ENCODE measurements around the gene PTPRM. TPM values are rescaled to one million over a fixed set of nuclear protein-coding genes. Genes with fewer than 3 reads are reported as not detected.

Gene PTPRM
- total and polyA plus RNA-seq, 2 of the 8 experiments (the other 6 are each of a cell fraction or from before 2014, with no cell fraction given) = 4.1 to 7.0 TPM

- CTCF ChIA-PET (ENCODE audit: partially characterized antibody) = interaction anchor here (1.2 kb wide), 1 partner anchor 9 kb away, joined by 3 read pairs; no protein-coding TSS in a partner anchor
Observed at GRCh38 chr18:7892556-7892955, 325.4 kb downstream of the PTPRM start.

More at GRCh38 chr18:7892556-7892955, 325.4 kb downstream of the PTPRM start:
- Histone ChIP-seq H3K27me3 (replicated peaks in 1 of 4; ENCODE audit: control insufficient read depth in 3 of 4, extremely low read depth in 1 of 4, insufficient read depth in 3 of 4, low read length in 3 of 4) (no peaks in the 10 kb centered on the region), H2BK15ac (ENCODE audit: low read length) (no peak overlapping the region), H2BK120ac (replicated peaks; ENCODE audit: low read depth, low read length) (no peak overlapping the region), H3K4ac (replicated peaks; ENCODE audit: insufficient read length, low read depth, low read length) (no peak overlapping the region), H4K91ac (replicated peaks; ENCODE audit: insufficient read length, low read length) (no peak overlapping the region), H3K18ac (ENCODE audit: extremely low read depth, low read length) (no peak overlapping the region), H2AFZ (ENCODE audit: low read length) (no peak overlapping the region), H4K8ac (ENCODE audit: extremely low read depth, insufficient read depth, low read length) (no peak overlapping the region), H2BK20ac (ENCODE audit: low read length) (no peak overlapping the region), H3K14ac (ENCODE audit: insufficient read length) (no peak overlapping the region), H3K23me2 (ENCODE audit: low read depth, low read length) (no peaks in the 10 kb centered on the region), H2AK5ac (ENCODE audit: low read depth, low read length) (no peak overlapping the region), H3K79me1 (ENCODE audit: low read depth, low read length) (no peaks in the 10 kb centered on the region), H3K4me3 (ENCODE audit: extremely low read depth in 1 of 4, insufficient read depth in 2 of 4, low read depth in 3 of 4, low read length in 4 of 4) (no peak overlapping the region), H3K9ac (replicated peaks in 1 of 4; ENCODE audit: extremely low read depth in 1 of 4, low read depth in 3 of 4, low read length in 3 of 4) (no peak overlapping the region), H4K20me1 (replicated peaks in 1 of 2; ENCODE audit: control insufficient read depth in 1 of 2, insufficient read depth in 2 of 2, low read length in 2 of 2) (no peaks in the 10 kb centered on the region), H3K79me2 (ENCODE audit: control insufficient read depth in 1 of 2, insufficient read depth in 2 of 2, low read length in 2 of 2) (no peaks in the 10 kb centered on the region), H3K36me3 (ENCODE audit: control insufficient read depth in 2 of 4, insufficient read depth in 4 of 4, low read length in 3 of 4) (no peaks in the 10 kb centered on the region), H3K56ac (replicated peaks; ENCODE audit: insufficient read length, low read depth, low read length) (no peak overlapping the region), H3K9me3 (ENCODE audit: insufficient read depth in 2 of 2, low read depth in 1 of 2, low read length in 1 of 2) (no peaks in the 10 kb centered on the region), H2BK5ac (ENCODE audit: low read depth, low read length) (no peak overlapping the region), H3K23ac (ENCODE audit: insufficient read length) (no peak overlapping the region), H3K4me2 (ENCODE audit: insufficient read depth in 1 of 2, low read depth in 2 of 2, low read length in 2 of 2) (no peak overlapping the region), H4K5ac (ENCODE audit: insufficient read length, low read depth, low read length) (no peak overlapping the region), H3K4me1 (replicated peaks in 1 of 4; ENCODE audit: control insufficient read depth in 3 of 4, insufficient read depth in 4 of 4, low read length in 3 of 4) (peaks cover 0 to 6% (median 0%) of the 10 kb centered on the region in 4 experiments; a peak in 1 of 7 replicates), H3K27ac (ENCODE audit: low read depth, low read length) (no peak overlapping the region), H2BK12ac (ENCODE audit: low read depth, low read length) (no peak overlapping the region)
- no peak for DNase-seq (ENCODE audit: low read depth in 1 of 2, low spot score in 2 of 2)
- 93% methylated on average over 6 of the region's 6 CpGs; no CpG with 5 or more reads in 1 of the 2 experiments for WGBS, 2 experiments (ENCODE audit: extremely low coverage in 1 of 2, insufficient coverage in 1 of 2, insufficient read length in 1 of 2, insufficient replicate concordance in 2 of 2, low coverage in 1 of 2, low lambda C conversion rate in 2 of 2, missing lambda C conversion rate in 1 of 2)
- FAIRE-seq = no peak
- POLR2A ChIA-PET (ENCODE audit: partially characterized antibody) = no interaction called here
- TF ChIP-seq RXRA (IDR thresholded peaks at IDR 0.05; ENCODE audit: insufficient read depth, low read depth, low read length) = no peak
- no peak for TF ChIP-seq HDAC2 (IDR thresholded peaks at IDR 0.05; ENCODE audit: borderline replicate concordance in 1 of 2, low read depth in 2 of 2, low read length in 2 of 2)
- no peak for TF ChIP-seq TBP (IDR thresholded peaks at IDR 0.05; ENCODE audit: low read depth, low read length)
- TF ChIP-seq SIRT6 (IDR thresholded peaks at IDR 0.05; ENCODE audit: low read length) = no peak
- no peak for TF ChIP-seq ZNF274 (IDR thresholded peaks at IDR 0.05; ENCODE audit: borderline replicate concordance, extremely low read depth, low read length)
- no peak for TF ChIP-seq CTBP2 (IDR thresholded peaks at IDR 0.05; ENCODE audit: borderline replicate concordance, insufficient read depth, insufficient read length, low read length)
- no peak for TF ChIP-seq CEBPB (IDR thresholded peaks at IDR 0.05; ENCODE audit: low read depth, low read length)
